Stimulated activated CD8-positive, alpha-beta memory T cell treated with anti-CD3 and anti-CD28 coated beads, Interleukin-2, amount 100 ng/mL, for 48 hours (primary cell): ENCODE data around the gene DGCR8.

ENCODE experiments used
- DNase-seq, 2 donors: peaks; one replicate each; pipeline ENCODE4 v3.0.0-alpha.2; 2020; ENCODE audit warnings: low read depth in 2 of 2

The DGCR8 gene

GRCh38 chr22:20089977-20090729, 10.1 kb downstream of the DGCR8 start:
- DNase-seq = no peak

- no peak for DNase-seq
These were observed 10.7 kb downstream of the DGCR8 start for GRCh38 chr22:20090730-20091240.

DNA sequence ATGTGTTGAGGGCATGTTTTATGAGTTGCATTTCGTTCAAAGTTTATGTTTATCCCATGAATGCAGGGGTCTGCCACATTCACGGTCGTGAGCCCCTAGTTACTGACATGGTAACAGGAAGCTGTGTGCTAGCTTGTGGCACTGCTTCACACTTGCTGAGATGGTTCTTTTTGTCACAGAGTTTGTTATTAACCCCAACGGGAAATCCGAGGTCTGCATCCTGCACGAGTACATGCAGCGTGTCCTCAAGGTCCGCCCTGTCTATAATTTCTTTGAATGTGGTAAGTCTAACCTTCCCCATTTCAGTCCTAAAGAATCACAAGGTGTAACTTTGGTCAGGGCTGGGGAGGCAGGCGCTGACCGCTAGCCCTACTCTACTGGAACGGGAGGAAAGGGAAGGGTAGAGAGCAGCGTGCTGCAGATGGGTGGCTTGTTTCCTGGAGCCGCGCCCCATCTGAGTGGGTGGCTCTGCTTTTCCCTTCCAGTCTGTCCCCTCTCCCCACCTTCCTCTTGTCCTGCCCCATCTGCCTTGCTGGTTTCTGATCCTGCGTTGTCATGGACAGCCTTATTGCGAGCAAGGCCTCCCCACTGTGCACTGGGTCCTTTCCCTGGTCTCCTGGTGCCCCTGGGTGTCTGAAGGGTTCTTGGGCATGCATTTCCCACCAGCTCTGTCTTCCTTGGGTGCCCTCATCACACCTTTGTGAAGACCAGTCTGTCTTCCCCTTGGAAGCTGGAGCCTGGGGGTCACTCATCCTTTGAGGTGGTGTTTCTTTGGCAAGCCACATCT, 11.8 kb downstream of the DGCR8 start:
- no peak for DNase-seq

DNA sequence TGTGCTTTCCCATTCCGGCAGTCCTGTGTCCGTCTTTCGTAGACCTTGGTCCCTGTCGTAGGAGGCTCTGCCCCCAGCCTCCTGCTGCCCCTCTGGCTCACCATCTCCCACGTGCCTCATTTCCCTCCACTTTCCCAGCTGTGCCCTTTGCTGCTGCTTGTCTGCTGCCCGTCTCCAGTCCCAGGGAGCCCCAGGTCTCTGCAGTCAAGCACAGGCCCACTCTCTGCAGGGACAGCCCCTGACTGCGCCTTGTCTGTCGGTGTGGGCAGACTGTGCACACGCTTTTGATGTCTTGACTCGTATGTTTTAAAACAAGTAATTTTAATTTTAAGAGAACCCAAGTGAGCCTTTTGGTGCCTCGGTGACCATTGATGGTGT, 12.4 kb downstream of the DGCR8 start:
- DNase-seq = no peak

- no peak for DNase-seq
These were observed 13.6 kb downstream of the DGCR8 start for GRCh38 chr22:20093418-20094196.

DNA sequence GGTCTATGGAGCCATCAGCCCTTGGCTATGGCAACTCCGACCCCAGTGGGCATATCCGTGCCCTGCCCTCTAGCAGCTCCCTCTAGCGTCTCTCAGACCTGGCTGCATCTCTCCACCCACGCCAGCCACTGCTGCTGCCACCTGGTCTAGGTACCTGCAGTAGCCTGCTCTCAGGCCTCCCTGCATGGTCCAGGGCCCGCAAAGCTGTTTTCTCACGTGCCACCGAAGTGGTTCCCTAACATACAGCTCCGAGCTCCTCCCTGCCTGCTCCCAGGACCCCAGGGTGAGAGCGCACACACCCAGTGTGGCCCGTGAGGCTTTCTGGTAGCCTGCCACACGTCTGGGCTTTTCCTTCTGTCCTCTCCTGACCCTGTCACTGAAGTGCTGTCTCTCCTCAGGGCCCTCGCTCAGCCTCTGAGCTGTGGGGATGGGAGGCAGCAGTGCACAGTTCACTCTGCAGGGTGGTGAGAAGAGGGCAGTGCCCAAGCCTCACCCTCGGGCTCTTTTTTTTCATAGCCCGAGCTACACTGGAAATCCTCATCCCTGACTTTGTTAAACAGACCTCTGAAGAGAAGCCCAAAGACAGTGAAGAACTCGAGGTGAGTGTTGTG, 14.3 kb downstream of the DGCR8 start:
- no peak for DNase-seq

GRCh38 chr22:20095521-20095920, 15.5 kb downstream of the DGCR8 start:
- no peak for DNase-seq

DNA sequence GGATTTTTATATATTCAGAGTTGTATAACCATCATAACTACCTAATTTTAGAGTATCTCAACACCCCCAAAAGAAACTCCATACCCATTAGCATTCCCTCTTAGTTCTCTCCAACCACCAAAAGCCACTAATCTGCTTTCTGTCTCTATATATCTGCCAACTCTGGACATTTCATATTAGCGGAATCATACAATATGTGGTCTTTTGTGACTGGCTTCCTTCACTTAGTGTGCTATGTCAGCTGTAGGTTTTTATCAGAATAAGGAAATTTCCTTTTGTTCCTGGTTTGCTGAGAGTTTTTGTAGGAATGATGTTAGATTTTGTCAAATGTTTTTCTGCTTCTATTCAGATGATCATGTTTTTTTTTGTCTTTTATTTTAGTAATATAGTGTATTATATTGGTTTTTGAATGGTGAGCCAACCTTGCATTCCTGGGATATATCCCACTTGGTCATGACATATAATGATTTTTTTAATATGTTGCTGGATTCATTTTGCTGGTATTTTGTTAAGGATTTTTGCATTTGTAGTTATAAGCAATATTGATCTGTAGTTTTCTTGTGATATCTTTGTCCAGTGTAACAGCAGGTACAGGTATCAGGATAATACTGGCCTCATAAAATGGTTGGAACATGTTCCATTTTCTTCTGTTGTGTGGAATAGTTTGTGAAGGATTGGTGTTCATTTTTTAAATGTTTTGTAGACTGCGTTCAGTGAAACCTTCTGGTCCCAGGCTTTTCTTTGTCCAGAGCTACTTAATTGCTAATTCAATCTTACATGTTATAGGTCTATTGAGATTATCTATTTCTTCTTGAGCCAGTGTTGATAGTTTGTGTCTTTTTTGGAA, 16.8 kb downstream of the DGCR8 start:
- DNase-seq = no peak

DNA sequence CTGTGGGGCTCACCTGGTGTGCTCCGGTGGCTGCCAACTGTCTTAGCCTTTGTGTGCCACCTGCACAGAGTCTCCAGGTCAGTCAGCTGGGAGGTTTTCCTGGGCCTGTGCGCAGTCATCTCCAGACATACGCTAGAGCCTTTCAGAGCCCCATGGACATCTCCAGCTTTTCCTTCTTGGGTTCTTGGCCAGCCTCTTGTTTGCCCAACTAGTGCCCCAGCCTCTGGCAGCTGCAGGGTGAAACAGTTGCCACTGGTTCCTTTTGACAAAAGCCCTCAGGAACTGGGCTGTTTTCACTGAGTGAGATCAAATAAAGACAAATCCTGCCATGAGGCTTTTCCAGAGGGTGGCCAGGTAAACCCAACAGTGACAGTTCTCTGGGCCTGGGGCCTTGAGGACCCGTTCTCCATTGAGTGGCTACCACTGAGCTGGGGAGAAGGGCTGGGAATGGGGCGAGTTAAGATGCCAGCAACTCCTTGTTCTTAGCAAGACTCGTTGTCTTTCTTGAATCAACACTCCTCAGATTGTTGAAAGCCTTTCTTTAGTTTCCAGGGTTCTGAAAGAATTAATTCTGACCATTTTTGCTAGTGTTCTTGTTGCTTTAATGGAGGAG, 19.2 kb downstream of the DGCR8 start:
- DNase-seq = no peak

DNA sequence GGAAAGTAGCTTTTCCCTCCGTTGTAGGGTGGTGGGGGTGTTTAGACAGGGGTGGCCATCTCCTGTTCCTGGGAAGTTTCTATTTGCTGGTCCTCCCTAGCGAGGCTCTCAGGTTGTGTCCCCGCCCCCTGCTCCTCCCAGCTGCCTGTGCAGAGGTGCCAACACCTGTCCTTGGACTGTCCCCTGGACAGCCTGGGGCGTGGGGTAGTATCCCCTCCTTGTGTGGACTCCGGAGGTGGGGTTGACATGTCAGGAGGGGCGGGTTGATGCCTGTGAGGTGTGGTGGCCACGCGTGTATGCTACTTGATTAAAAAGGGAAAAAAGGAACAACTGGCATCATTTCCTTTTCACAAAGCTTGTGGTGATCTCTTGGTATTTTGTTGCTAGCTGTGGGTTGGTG, 21.6 kb downstream of the DGCR8 start:
- DNase-seq = no peak

- no peak for DNase-seq
These were observed 22.3 kb downstream of the DGCR8 start for GRCh38 chr22:20102203-20102780.

DNA sequence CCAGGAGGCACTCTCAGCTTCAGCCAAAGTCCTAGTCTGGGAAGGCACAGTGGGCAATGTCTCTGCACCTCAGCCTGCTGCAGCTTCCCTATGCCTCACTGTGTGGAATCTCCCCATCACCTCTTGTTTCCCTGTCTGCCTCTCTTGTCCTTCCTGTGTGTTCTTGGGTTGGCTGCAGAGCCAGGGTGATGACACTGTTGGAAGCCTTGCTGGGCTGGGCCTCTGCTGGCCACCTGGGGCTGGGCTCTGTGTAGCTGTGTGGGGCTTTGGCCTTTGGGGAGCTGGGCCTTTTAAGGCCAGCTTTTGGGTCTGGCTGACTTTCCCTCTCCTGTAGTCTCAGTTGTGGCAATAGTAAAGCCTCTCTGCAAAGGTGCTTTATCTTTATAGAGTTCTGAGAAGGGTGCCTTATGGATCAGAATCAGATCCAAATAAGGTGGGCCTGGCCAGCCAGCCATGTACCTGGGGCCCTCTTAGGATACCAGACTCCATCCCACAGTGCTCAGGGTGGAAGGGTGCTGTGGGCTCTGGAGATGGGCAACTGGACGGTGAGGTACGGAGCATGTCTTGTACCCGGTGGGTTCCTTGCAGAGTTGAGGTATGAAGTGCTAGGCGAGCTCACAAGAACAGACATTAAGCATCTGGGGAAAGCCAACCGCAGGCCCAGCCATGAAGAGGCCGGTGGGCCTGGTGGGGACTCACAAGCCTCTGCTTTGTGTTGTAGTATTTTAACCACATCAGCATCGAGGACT, 25.6 kb downstream of the DGCR8 start:
- DNase-seq = no peak

GRCh38 chr22:20106205-20106848, 26.3 kb downstream of the DGCR8 start:
- DNase-seq = no peak

DNA sequence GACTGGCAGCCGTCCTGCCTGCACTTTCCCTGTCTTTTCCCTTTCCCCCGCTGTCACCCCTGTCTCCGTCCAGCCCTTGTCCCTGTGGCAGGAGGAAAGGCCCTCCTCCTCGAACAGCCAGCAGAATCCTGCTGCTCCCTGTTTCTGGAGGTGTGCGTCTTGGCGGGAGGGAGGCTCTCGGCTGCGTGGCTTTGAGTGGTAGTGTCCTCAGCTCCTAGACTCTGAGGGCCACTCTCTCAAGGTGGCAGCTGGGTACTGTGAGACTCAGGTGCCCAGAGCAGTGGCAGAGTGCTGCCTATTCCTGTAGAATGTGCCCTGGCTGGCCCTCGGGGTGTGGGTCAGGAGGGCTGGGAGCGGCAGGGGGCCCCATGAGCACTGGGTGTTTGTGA, 26.8 kb downstream of the DGCR8 start:
- DNase-seq = no peak

DNA sequence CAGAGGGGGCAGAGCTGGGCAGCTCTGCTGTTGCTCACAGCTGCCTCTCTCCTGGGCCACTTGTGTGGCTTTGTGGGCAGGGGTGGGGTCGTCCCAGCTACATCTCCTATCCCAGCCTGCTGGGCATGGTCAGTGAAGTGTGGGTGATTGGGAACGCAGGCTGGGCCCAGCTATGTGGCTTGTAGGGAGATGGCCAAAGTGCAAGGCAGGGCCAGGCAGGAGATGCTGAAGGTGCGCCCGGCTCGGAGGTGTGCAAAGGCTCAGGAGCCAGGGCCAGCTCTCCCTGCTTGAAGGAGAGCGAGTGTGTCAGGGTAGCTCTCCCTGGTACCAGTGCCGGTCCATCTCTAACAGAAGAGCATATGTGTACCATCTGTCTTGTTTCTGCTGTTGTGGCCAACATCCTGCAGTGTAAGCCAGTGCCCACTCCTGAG, 27.4 kb downstream of the DGCR8 start:
- DNase-seq = no peak

- DNase-seq = no peak
These were observed 28.1 kb downstream of the DGCR8 start for GRCh38 chr22:20107951-20108756.

DNA sequence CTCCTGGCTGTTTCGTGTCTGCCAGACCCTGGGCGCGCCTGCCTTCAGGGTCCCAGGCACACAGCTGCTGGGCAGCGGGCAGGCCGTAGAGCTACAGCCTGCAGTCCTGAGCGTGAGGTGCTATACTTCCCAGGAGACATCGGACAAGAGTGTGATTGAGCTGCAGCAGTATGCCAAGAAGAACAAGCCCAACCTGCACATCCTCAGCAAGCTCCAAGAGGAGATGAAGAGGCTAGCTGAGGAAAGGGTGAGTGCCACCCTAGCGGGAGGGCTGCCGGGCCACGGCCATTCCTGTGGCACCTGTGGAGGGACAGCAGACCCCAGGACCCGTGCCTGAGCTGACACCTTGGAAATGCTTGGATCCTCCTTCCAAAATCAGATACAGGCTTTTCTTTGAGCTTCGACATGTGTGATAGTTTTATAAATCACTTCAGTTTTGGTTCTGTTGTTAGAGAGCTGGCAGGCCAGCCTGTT, 28.8 kb downstream of the DGCR8 start:
- DNase-seq = no peak
